ENCODE measurements around the gene FAM117A.
A peak's percentile ranks its signal among the peaks of the same experiment; 100 is the strongest.

FAM117A gene

GRCh38 chr17:49691086-49691676 lies 72.8 kb downstream of the FAM117A start:
- DNase-seq (ENCODE audit: low read depth): no peak
- no peak for TF ChIP-seq MAX (IDR thresholded peaks at IDR 0.05; ENCODE audit: low read depth, low read length)
- TF ChIP-seq MYC (IDR thresholded peaks at IDR 0.05; ENCODE audit: low read depth, low read length): no peak
- no peak for TF ChIP-seq CTCF (IDR thresholded peaks at IDR 0.05; ENCODE audit: low read depth, low read length)
- TF ChIP-seq POLR2A (IDR thresholded peaks at IDR 0.05; ENCODE audit: extremely low read depth, insufficient read length): no peak
- H3K4me3 ChIP-seq (ENCODE audit: low read depth, low read length): no peak overlapping the region

- H3K4me3 ChIP-seq (ENCODE audit: low read depth, low read length): no peak overlapping the region
- TF ChIP-seq POLR2A (IDR thresholded peaks at IDR 0.05; ENCODE audit: extremely low read depth, insufficient read length) (no peak), CTCF (IDR thresholded peaks at IDR 0.05; ENCODE audit: low read depth, low read length) (no peak), MAX (IDR thresholded peaks at IDR 0.05; ENCODE audit: low read depth, low read length) (no peak), MYC (IDR thresholded peaks at IDR 0.05; ENCODE audit: low read depth, low read length) (no peak)
- no peak for DNase-seq (ENCODE audit: low read depth)
Measured at GRCh38 chr17:49690256-49690655, 73.7 kb downstream of the FAM117A start.

GRCh38 chr17:49688848-49689247 lies 75.1 kb downstream of the FAM117A start:
- DNase-seq (ENCODE audit: low read depth): no peak
- no peak overlapping the region for H3K4me3 ChIP-seq (ENCODE audit: low read depth, low read length)
- TF ChIP-seq MYC (IDR thresholded peaks at IDR 0.05; ENCODE audit: low read depth, low read length) (no peak), POLR2A (IDR thresholded peaks at IDR 0.05; ENCODE audit: extremely low read depth, insufficient read length) (no peak), MAX (IDR thresholded peaks at IDR 0.05; ENCODE audit: low read depth, low read length) (no peak), CTCF (IDR thresholded peaks at IDR 0.05; ENCODE audit: low read depth, low read length) (no peak)

- TF ChIP-seq MYC (IDR thresholded peaks at IDR 0.05; ENCODE audit: low read depth, low read length) (peak; percentile 71), MAX (IDR thresholded peaks at IDR 0.05; ENCODE audit: low read depth, low read length) (peak; percentile 86), CTCF (IDR thresholded peaks at IDR 0.05; ENCODE audit: low read depth, low read length) (no peak), POLR2A (IDR thresholded peaks at IDR 0.05; ENCODE audit: extremely low read depth, insufficient read length) (no peak)
- no peak overlapping the region for H3K4me3 ChIP-seq (ENCODE audit: low read depth, low read length)
- peak; percentile 39 for DNase-seq (ENCODE audit: low read depth)
Measured at GRCh38 chr17:49687878-49688491, 75.9 kb downstream of the FAM117A start.

GRCh38 chr17:49681106-49681979 lies 82.6 kb downstream of the FAM117A start:
- no peak for TF ChIP-seq CTCF (IDR thresholded peaks at IDR 0.05; ENCODE audit: low read depth, low read length)
- TF ChIP-seq POLR2A (IDR thresholded peaks at IDR 0.05; ENCODE audit: extremely low read depth, insufficient read length): no peak
- no peak for TF ChIP-seq MAX (IDR thresholded peaks at IDR 0.05; ENCODE audit: low read depth, low read length)
- TF ChIP-seq MYC (IDR thresholded peaks at IDR 0.05; ENCODE audit: low read depth, low read length): no peak
- DNase-seq (ENCODE audit: low read depth): no peak
- no peak overlapping the region for H3K4me3 ChIP-seq (ENCODE audit: low read depth, low read length)
